K562 (cell line): ENCODE results near the gene HARS1. TPM values are rescaled to one million over a fixed set of nuclear protein-coding genes. Genes with fewer than 3 reads are reported as not detected.

Experiments
- ARID3B ChIP-seq: fragments of 250-450 bp; sonication (Bioruptor Pico); IDR thresholded peaks from 2 replicates; pipeline ENCODE4 v1.4.0; 2020; ENCODE audit warnings: borderline replicate concordance
- CBX3 ChIP-seq, 2 experiments: IDR thresholded peaks; 1 replicate in 1 of 2; 2 replicates in 1 of 2; pipeline ENCODE4 v1.6.1; 2012; ENCODE audit warnings: inconsistent platforms in 2 of 2, low read length in 2 of 2, borderline replicate concordance in 1 of 2, control low read depth in 1 of 2
- CEBPB ChIP-seq: fragments of 450-650 bp; IDR thresholded peaks from 2 replicates; pipeline ENCODE4 v1.6.1; 2016; ENCODE audit warnings: missing genetic modification characterization, missing compliant biosample characterization
- COPS2 ChIP-seq: fragments of 450-650 bp; conservative IDR thresholded peaks from 2 replicates; pipeline ENCODE4 v1.6.1; 2016; ENCODE audit warnings: mild to moderate bottlenecking, moderate library complexity
- ELF2 ChIP-seq: fragments of 250-450 bp; sonication (Bioruptor Pico); IDR thresholded peaks from 2 replicates; pipeline ENCODE4 v1.5.0; 2021; ENCODE audit warnings: mild to moderate bottlenecking
- ETV5 ChIP-seq: sonication (generic); formaldehyde crosslinking; IDR thresholded peaks from 2 replicates; pipeline ENCODE4 v1.4.0; 2020; ENCODE audit warnings: low read depth, mild to moderate bottlenecking, missing genetic modification reagents
- GATA2 ChIP-seq: sonication (generic); formaldehyde crosslinking; IDR thresholded peaks from 2 replicates; pipeline ENCODE4 v1.4.0; 2020; ENCODE audit warnings: mild to moderate bottlenecking, missing genetic modification reagents
- MECOM ChIP-seq: fragments of 250-450 bp; sonication (Bioruptor Pico); IDR thresholded peaks from 2 replicates; pipeline ENCODE4 v1.8.0; 2022; ENCODE audit warnings: inconsistent platforms
- MYBL2 ChIP-seq, 2 experiments: fragments of 450-650 bp in 1 of 2; sonication (generic) in 1 of 2; formaldehyde crosslinking in 1 of 2; IDR thresholded peaks; 2 replicates each; pipeline versions ENCODE4 v1.6.1 to v1.8.1; 2017 to 2022; ENCODE audit warnings: borderline replicate concordance in 1 of 2, inconsistent platforms in 1 of 2, low read depth in 1 of 2, mild to moderate bottlenecking in 1 of 2, missing genetic modification reagents in 1 of 2, moderate library complexity in 1 of 2
- NCOR1 ChIP-seq: fragments of 450-650 bp; IDR thresholded peaks from 2 replicates; pipeline ENCODE4 v1.6.1; 2016; ENCODE audit warnings: mild to moderate bottlenecking, moderate library complexity
- PHTF2 ChIP-seq: fragments of 250-450 bp; sonication (Bioruptor Pico); IDR thresholded peaks from 2 replicates; pipeline ENCODE4 v1.5.0; 2021; ENCODE audit warnings: mild to moderate bottlenecking
- PML ChIP-seq: IDR thresholded peaks from 2 replicates; pipeline ENCODE4 v1.6.1; 2012; ENCODE audit warnings: low read length, inconsistent platforms
- RBM14 ChIP-seq: fragments of 200-400 bp; formaldehyde crosslinking; IDR thresholded peaks from 2 replicates; pipeline ENCODE4 v1.6.1; 2018; ENCODE audit warnings: low read depth, mild to moderate bottlenecking, low read length, moderate library complexity, borderline replicate concordance; ENCODE audit not compliant: insufficient read depth
- RFX5 ChIP-seq: IDR thresholded peaks from 2 replicates; pipeline ENCODE4 v1.6.1; 2011; ENCODE audit warnings: low read depth, mild to moderate bottlenecking, improper control_type of control experiment, low read length
- SNRNP70 ChIP-seq: fragments of 200-400 bp; formaldehyde crosslinking; optimal IDR thresholded peaks from 2 replicates; pipeline ENCODE3; 2017; ENCODE audit warnings: low read depth, low read length
- TAF9B ChIP-seq: fragments of 450-650 bp; IDR thresholded peaks from 2 replicates; pipeline ENCODE4 v1.6.1; 2018; ENCODE audit warnings: mild to moderate bottlenecking; ENCODE audit not compliant: partially characterized antibody
- TEAD4 ChIP-seq, 2 experiments: sonication (generic) in 1 of 2; formaldehyde crosslinking in 1 of 2; IDR thresholded peaks; 2 replicates each; pipeline versions ENCODE4 v1.6.1 to v1.8.0; 2012 to 2022; ENCODE audit warnings: borderline replicate concordance in 1 of 2, inconsistent platforms in 1 of 2, low read length in 1 of 2, mild to moderate bottlenecking in 1 of 2, missing genetic modification reagents in 1 of 2
- THAP12 ChIP-seq: fragments of 250-450 bp; sonication (Bioruptor Pico); IDR thresholded peaks from 2 replicates; pipeline ENCODE4 v1.9.0; 2021; ENCODE audit warnings: mild to moderate bottlenecking, inconsistent platforms
- ZBTB2 ChIP-seq: fragments of 450-650 bp; IDR thresholded peaks from 2 replicates; pipeline ENCODE4 v1.6.1; 2016; ENCODE audit warnings: antibody characterized with exemption
- ZNF785 ChIP-seq: fragments of 250-450 bp; sonication (Bioruptor Pico); IDR thresholded peaks from 2 replicates; pipeline ENCODE4 v1.4.0; 2020; ENCODE audit warnings: mild to moderate bottlenecking
- polyA plus RNA-seq, 8 experiments: library from polyadenylated mRNA; depleted of rRNA in 4 of 8; stranded (reverse) in 5 of 8; unstranded in 3 of 8; fragments of >200 nt; fragmentation: Nextera tagmentation in 2 of 8; fragmentation: Illumina TruSeq in 1 of 8; extraction: Ambion mirVana in 2 of 8; extraction: Trizol in 1 of 8; gene quantifications; 2 replicates each; pipeline versions ENCODE4 v1.2.1 to v1.2.3, GENCODE V29; 2011 to 2014; ENCODE audit warnings: inconsistent platforms in 1 of 8, missing spikeins in 1 of 8
- total RNA-seq, 7 experiments: library from RNA; depleted of rRNA in 6 of 7; stranded (reverse); fragments of >200 nt in 6 of 7; fragmentation: Illumina TruSeq in 2 of 7; extraction: Trizol in 2 of 7; gene quantifications; 2 replicates each; pipeline versions ENCODE4 v1.2.1 to v1.2.3, GENCODE V29; 2011 to 2021; ENCODE audit warnings: low replicate concordance in 1 of 7

The HARS1 gene
- total and polyA plus RNA-seq, 9 of the 15 experiments (the other 6 are each of a cell fraction or from before 2014, with no cell fraction given): 13.5 to 88.5 (median 75.2) TPM

GRCh38 chr5:140664359-140665119, 26.6 kb downstream of the HARS1 start, which contains the start of gene WDR55 (continued):
- TF ChIP-seq SNRNP70: no peak
- TF ChIP-seq THAP12 (CRISPR knock-in tag): peak; percentile 61
- peak; percentile 72 for TF ChIP-seq TAF9B
- TF ChIP-seq RBM14: no peak
- TF ChIP-seq MECOM (CRISPR knock-in tag): no peak
- TF ChIP-seq ETV5 (CRISPR knock-in tag): peak; percentile 97
- peak; percentile 22; the same call in 1 of the 2 replicates for TF ChIP-seq GATA2 (CRISPR knock-in tag)
- peak; percentile 15; the same call in 1 of the 2 replicates for TF ChIP-seq PML
- no peak for TF ChIP-seq MYBL2 (IDR thresholded peaks at IDR 0.05; ENCODE audit: low read depth)
- no peak for TF ChIP-seq MYBL2 (CRISPR knock-in tag; IDR thresholded peaks at IDR 0.05; ENCODE audit: borderline replicate concordance)
- peak; percentile 79 for TF ChIP-seq NCOR1
- no peak for TF ChIP-seq PHTF2 (CRISPR knock-in tag)
- peak; percentile 47; the same call in 1 of the 2 replicates for TF ChIP-seq TEAD4 (IDR thresholded peaks at IDR 0.05; ENCODE audit: low read length)
- TF ChIP-seq TEAD4 (CRISPR knock-in tag; IDR thresholded peaks at IDR 0.05; ENCODE audit: borderline replicate concordance): no peak
- TF ChIP-seq ELF2 (CRISPR knock-in tag): peak; percentile 87
- TF ChIP-seq ARID3B (CRISPR knock-in tag): 0 out of 2 replicates have a peak, but pooled peaks have one; percentile 56
- TF ChIP-seq CBX3 (IDR thresholded peaks at IDR 0.05; ENCODE audit: borderline replicate concordance in 1 of 2, low read length in 2 of 2): peak in 1 of 2 experiments; percentile 77; a peak in 1 of 3 replicates
- TF ChIP-seq CEBPB (tag): no peak
- TF ChIP-seq RFX5: no peak
- TF ChIP-seq ZNF785 (CRISPR knock-in tag): no peak
- peak; percentile 16; the same call in 1 of the 2 replicates for TF ChIP-seq ZBTB2
- no peak for TF ChIP-seq COPS2
